CD4-positive, alpha-beta T cell treated with Interleukin-4 for 1 hour (primary cell): ENCODE measurements around the gene RFC1.
"Not testable (repeated sequence)": the region's sequence is repeated elsewhere in the genome, so short reads cannot be mapped to it uniquely, and the experiment has no call there.

Experiments
- DNase-seq, 2 donors: peaks; one replicate each; pipeline ENCODE4 v3.0.0-alpha.2; 2020 to 2022

The RFC1 gene

GRCh38 chr4:39365830-39366771, at the start of gene RFC1:
Gene RFC1, minus strand, starts transcription at chr4:39366362. Its CDS starts 121 bp downstream, at chr4:39366241.
- DNase-seq = peak; percentile 91 to 92

GRCh38 chr4:39415678-39416283, 49.6 kb upstream of the RFC1 start:
- DNase-seq = no peak

GRCh38 chr4:39411561-39411960, 45.4 kb upstream of the RFC1 start:
- not testable (repeated sequence) for DNase-seq

GRCh38 chr4:39410415-39410814, 44.3 kb upstream of the RFC1 start:
- DNase-seq = no peak

- DNase-seq = no peak
Measured at GRCh38 chr4:39407584-39407885, 41.4 kb upstream of the RFC1 start.

- DNase-seq = no peak
Measured at GRCh38 chr4:39406763-39407583, 40.8 kb upstream of the RFC1 start, which contains the start of gene KLB. Gene KLB, plus strand, starts transcription at chr4:39406930. Its CDS starts 20 bp downstream, at chr4:39406950.

- not testable (repeated sequence) for DNase-seq
Measured at GRCh38 chr4:39401640-39402039, 35.5 kb upstream of the RFC1 start.

GRCh38 chr4:39394706-39395105, 28.5 kb upstream of the RFC1 start:
- DNase-seq = no peak

- no peak for DNase-seq
Measured at GRCh38 chr4:39390603-39391002, 24.4 kb upstream of the RFC1 start.

- no peak for DNase-seq
Measured at GRCh38 chr4:39384563-39384962, 18.4 kb upstream of the RFC1 start.

- DNase-seq = no peak
Measured at GRCh38 chr4:39383690-39384089, 17.5 kb upstream of the RFC1 start.

GRCh38 chr4:39375478-39375877, 9.3 kb upstream of the RFC1 start:
- no peak for DNase-seq

- not testable (repeated sequence) for DNase-seq
Measured at GRCh38 chr4:39371209-39371608, 5.0 kb upstream of the RFC1 start.

- DNase-seq = no peak
Measured at GRCh38 chr4:39369301-39369700, 3.1 kb upstream of the RFC1 start.

GRCh38 chr4:39367166-39367565, 1.0 kb upstream of the RFC1 start:
- no peak for DNase-seq

- DNase-seq = peak in 1 of 2 donors; percentile 42
Measured at GRCh38 chr4:39365360-39365759, 802 bp downstream of the RFC1 start.

GRCh38 chr4:39363773-39364393, 2.3 kb downstream of the RFC1 start:
- no peak for DNase-seq

- no peak for DNase-seq
Measured at GRCh38 chr4:39362827-39363226, 3.3 kb downstream of the RFC1 start.

GRCh38 chr4:39360611-39361010, 5.6 kb downstream of the RFC1 start:
- not testable (repeated sequence) for DNase-seq

GRCh38 chr4:39357002-39357401, 9.2 kb downstream of the RFC1 start:
- no peak for DNase-seq

GRCh38 chr4:39354254-39354552, 12.0 kb downstream of the RFC1 start:
- no peak for DNase-seq

- DNase-seq = peak in 1 of 2 donors; percentile 85
Measured at GRCh38 chr4:39353478-39354253, 12.5 kb downstream of the RFC1 start.
